B cell (primary cell): ENCODE results near the gene LRP11. TPM values are rescaled to one million over a fixed set of nuclear protein-coding genes. Genes with fewer than 3 reads are reported as not detected.

Source experiments
- ATAC-seq: fragments of 200-7000 bp; cut with Tn5 transposase; one replicate; pipeline ENCODE4 v1.10.0; 2021; ENCODE audit warnings: low read depth, mild to moderate bottlenecking, moderate number of reproducible peaks, moderate library complexity
- CTCF ChIA-PET: fragments of 350-600 bp; sonication (Branson Sonifier 250); formaldehyde crosslinking; loops from one replicate; lab custom pipeline; 2021; ENCODE audit warnings: antibody characterized with exemption, inconsistent platforms; lab: Charles Lee
- POLR2A ChIA-PET: fragments of 350-600 bp; sonication (Branson Sonifier 250); formaldehyde crosslinking; loops from one replicate; lab custom pipeline; 2021; ENCODE audit warnings: antibody characterized with exemption; lab: Charles Lee
- DNase-seq: peaks from one replicate; pipeline ENCODE4 v3.0.0; 2013
- H2AFZ ChIP-seq: 2 replicates; pipeline ENCODE4 v1.6.1; 2012; ENCODE audit warnings: mild to moderate bottlenecking, low read depth, low read length; ENCODE audit not compliant: insufficient read depth, poor library complexity, severe bottlenecking
- H3K27ac ChIP-seq, 2 donors: 1 replicate in 1 of 2; 2 replicates in 1 of 2; pipeline ENCODE4 v1.5.1; 2012 to 2013; ENCODE audit warnings: low read length in 2 of 2, mild to moderate bottlenecking in 2 of 2, moderate library complexity in 1 of 2
- H3K27me3 ChIP-seq, 4 experiments: fragments of 200-600 bp in 1 of 4; sonication (generic) in 1 of 4; replicated peaks in 1 of 4; 1 replicate in 2 of 4; 2 replicates in 2 of 4; pipeline versions ENCODE4 v1.6.1 to v1.7.0; 2013 to 2016; ENCODE audit warnings: low read length in 3 of 4, mild to moderate bottlenecking in 2 of 4, mixed read lengths in 1 of 4, moderate library complexity in 1 of 4; ENCODE audit not compliant: insufficient read depth in 4 of 4, control insufficient read depth in 3 of 4; ENCODE audit errors: control extremely low read depth in 1 of 4
- H3K36me3 ChIP-seq, 2 experiments: replicated peaks in 1 of 2; 1 replicate in 1 of 2; 2 replicates in 1 of 2; pipeline versions ENCODE4 v1.6.1 to v1.7.1; 2013; ENCODE audit warnings: low read length in 1 of 2; ENCODE audit not compliant: insufficient read depth in 2 of 2, control insufficient read depth in 1 of 2; ENCODE audit errors: control extremely low read depth in 1 of 2, extremely low read depth in 1 of 2
- H3K4me1 ChIP-seq, 2 donors: fragments of 200-600 bp in 1 of 2; sonication (generic) in 1 of 2; 1 replicate in 1 of 2; 2 replicates in 1 of 2; pipeline versions ENCODE4 v1.5.1 to v1.6.1; 2013 to 2017; ENCODE audit warnings: low read length in 2 of 2; ENCODE audit not compliant: control insufficient read depth in 2 of 2, insufficient read depth in 2 of 2
- H3K4me2 ChIP-seq: replicated peaks from 2 replicates; pipeline ENCODE3; 2012; ENCODE audit warnings: mild to moderate bottlenecking, low read depth, low read length; ENCODE audit not compliant: poor library complexity, severe bottlenecking
- H3K4me3 ChIP-seq, 5 experiments: fragments of 200-600 bp in 1 of 5; sonication (generic) in 1 of 5; 1 replicate in 3 of 5; 2 replicates in 2 of 5; pipeline versions ENCODE4 v1.5.1 to v1.7.0; 2011 to 2016; ENCODE audit warnings: low read length in 4 of 5, mild to moderate bottlenecking in 4 of 5, low read depth in 2 of 5, control low read depth in 1 of 5, moderate library complexity in 1 of 5; ENCODE audit not compliant: insufficient read depth in 1 of 5; ENCODE audit errors: control extremely low read depth in 1 of 5, extremely low read depth in 1 of 5
- H3K79me2 ChIP-seq: fragments of 200-600 bp; sonication (generic); one replicate; pipeline ENCODE4 v1.6.0; 2016; ENCODE audit warnings: low read length; ENCODE audit not compliant: control insufficient read depth, insufficient read depth
- H3K9ac ChIP-seq: fragments of 200-600 bp; sonication (generic); 2 replicates; pipeline ENCODE4 v1.6.1; 2017; ENCODE audit warnings: mild to moderate bottlenecking, low read length, moderate library complexity
- H3K9me3 ChIP-seq, 3 donors: one replicate each; pipeline versions ENCODE4 v1.6.1 to v1.7.1; 2013; ENCODE audit warnings: low read length in 2 of 3; ENCODE audit not compliant: control insufficient read depth in 2 of 3, insufficient read depth in 1 of 3; ENCODE audit errors: control extremely low read depth in 1 of 3
- H4K20me1 ChIP-seq: 2 replicates; pipeline ENCODE4 v1.6.0; 2012; ENCODE audit warnings: mild to moderate bottlenecking, low read length; ENCODE audit not compliant: insufficient read depth, control insufficient read depth, poor library complexity, severe bottlenecking
- H3K27ac Mint-ChIP-seq: one replicate; pipeline ENCODE4 v1.8.0; 2021; ENCODE audit warnings: mixed read lengths
- H3K27me3 Mint-ChIP-seq: one replicate; pipeline ENCODE4 v1.8.0; 2021; ENCODE audit warnings: mixed read lengths
- H3K4me1 Mint-ChIP-seq: one replicate; pipeline ENCODE4 v1.8.0; 2021; ENCODE audit warnings: mixed read lengths
- H3K4me3 Mint-ChIP-seq: one replicate; pipeline ENCODE4 v1.8.0; 2021; ENCODE audit warnings: mixed read lengths
- H3K9me3 Mint-ChIP-seq: one replicate; pipeline ENCODE4 v1.8.0; 2022; ENCODE audit warnings: mixed read lengths; ENCODE audit not compliant: insufficient read depth
- EZH2 ChIP-seq: IDR thresholded peaks from 2 replicates; pipeline ENCODE4 v1.6.1; 2012; ENCODE audit warnings: borderline replicate concordance, low read depth, mild to moderate bottlenecking, moderate library complexity, low read length; ENCODE audit not compliant: insufficient read depth, poor library complexity, severe bottlenecking
- WGBS: methylation state at CpG from one replicate; pipeline ENCODE4 v1.1.5; 2013; ENCODE audit warnings: missing lambda C conversion rate; ENCODE audit not compliant: insufficient coverage; 5-methylcytosine and 5-hydroxymethylcytosine counted together
- intact Hi-C: fragments of 100-400 bp; cut with micrococcal nuclease; formaldehyde crosslinking; loops from one replicate; pipeline ENCODE4 v1.10.0; 2022
- polyA plus RNA-seq: library from polyadenylated mRNA; depleted of rRNA; stranded (reverse); fragments of >200 nt; gene quantifications from 2 replicates; pipeline ENCODE4 v1.2.3, GENCODE V29; 2012
- total RNA-seq, 2 donors: library from RNA; stranded (reverse); fragments of 120-200 nt in 1 of 2; gene quantifications; 1 replicate in 1 of 2; 2 replicates in 1 of 2; pipeline versions ENCODE4 v1.2.3 to v1.2.4, GENCODE V29; 2013 to 2022
- TF ChIP-seq, protein P1 (sequence below): fragments of 200-600 bp; IDR thresholded peaks from one replicate; pipeline ENCODE4 v1.8.0; 2022; ENCODE audit warnings: antibody characterized with exemption, mild to moderate bottlenecking

Gene LRP11
- total and polyA plus RNA-seq, 2 donors (not counting 1 experiment from before 2014, with no cell fraction given), result 0.34 to 1.2 TPM

DNA sequence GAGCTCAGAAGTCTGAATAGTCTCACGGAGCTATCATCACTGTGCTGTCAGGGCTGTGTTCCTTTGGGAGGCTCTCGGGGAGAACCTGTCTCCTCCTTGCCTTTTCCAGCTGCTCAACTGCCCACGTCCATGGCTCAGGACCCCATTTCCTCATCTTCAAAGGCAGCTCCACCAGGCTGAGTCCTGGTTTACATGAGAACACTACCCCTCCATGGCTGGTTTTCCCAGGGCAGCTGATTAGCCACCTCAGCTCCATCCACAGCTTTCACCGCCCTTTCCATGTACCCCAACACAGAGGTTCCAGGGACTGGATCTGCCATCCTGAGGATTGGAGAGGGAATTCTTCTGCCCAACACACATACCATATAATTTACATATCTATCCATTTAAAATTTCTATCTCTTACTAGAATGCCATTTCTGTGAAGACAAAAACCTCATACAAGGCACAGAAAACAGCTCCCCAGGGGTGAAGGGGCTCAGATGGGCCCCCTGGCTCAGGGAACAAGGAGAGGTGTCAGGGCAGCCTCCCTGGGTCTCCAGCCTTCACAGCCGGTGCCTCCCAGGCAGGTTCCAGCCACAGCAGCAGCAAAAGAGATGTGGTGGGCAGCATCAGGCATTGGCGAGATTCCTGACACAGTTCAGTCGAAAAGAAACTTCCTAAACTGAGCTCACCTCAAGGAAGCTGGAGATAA is 35.9 kb upstream of the LRP11 start:
- TF ChIP-seq EZH2, result no peak
- TF ChIP-seq, protein P1, sequence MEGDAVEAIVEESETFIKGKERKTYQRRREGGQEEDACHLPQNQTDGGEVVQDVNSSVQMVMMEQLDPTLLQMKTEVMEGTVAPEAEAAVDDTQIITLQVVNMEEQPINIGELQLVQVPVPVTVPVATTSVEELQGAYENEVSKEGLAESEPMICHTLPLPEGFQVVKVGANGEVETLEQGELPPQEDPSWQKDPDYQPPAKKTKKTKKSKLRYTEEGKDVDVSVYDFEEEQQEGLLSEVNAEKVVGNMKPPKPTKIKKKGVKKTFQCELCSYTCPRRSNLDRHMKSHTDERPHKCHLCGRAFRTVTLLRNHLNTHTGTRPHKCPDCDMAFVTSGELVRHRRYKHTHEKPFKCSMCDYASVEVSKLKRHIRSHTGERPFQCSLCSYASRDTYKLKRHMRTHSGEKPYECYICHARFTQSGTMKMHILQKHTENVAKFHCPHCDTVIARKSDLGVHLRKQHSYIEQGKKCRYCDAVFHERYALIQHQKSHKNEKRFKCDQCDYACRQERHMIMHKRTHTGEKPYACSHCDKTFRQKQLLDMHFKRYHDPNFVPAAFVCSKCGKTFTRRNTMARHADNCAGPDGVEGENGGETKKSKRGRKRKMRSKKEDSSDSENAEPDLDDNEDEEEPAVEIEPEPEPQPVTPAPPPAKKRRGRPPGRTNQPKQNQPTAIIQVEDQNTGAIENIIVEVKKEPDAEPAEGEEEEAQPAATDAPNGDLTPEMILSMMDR, result no peak

DNA sequence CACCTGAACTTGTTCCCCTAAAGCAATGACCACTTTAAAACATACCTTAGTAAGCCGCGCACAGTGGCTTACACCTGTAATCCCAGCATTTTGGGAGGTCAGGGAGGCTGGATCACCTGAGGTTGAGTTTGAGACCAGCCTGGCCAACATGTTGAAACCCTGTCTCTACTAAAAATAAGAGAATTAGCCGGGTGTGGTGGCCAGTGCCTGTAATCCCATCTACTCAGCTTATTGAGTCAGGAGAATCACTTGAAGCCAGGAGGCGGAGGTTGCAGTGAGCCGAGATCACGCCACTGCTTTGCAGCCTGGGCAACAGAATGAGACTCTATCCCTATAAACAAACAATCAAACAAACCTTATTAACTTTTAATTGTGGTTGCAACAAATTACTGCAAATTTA is 35.3 kb upstream of the LRP11 start:
- intact Hi-C loops, result no loop called here
- no peak overlapping the region for H3K4me2 ChIP-seq
- H3K27me3 Mint-ChIP-seq, result peaks cover 37% of the 10 kb centered on the region
- ATAC-seq (no peak), DNase-seq (no peak)
- H3K9me3 ChIP-seq, result no peaks in the 10 kb centered on the region
- H3K36me3 ChIP-seq, result no peaks in the 10 kb centered on the region
- TF ChIP-seq EZH2, result no peak
- H4K20me1 ChIP-seq, result no peaks in the 10 kb centered on the region
- no peaks in the 10 kb centered on the region for H3K4me1 ChIP-seq
- no peaks in the 10 kb centered on the region for H3K79me2 ChIP-seq
- H3K27ac Mint-ChIP-seq, result no peak overlapping the region
- no peak overlapping the region for H3K4me3 ChIP-seq
- no peak overlapping the region for H3K4me3 Mint-ChIP-seq
- peaks cover 0 to 13% (median 0%) of the 10 kb centered on the region in 4 experiments for H3K27me3 ChIP-seq
- no peak overlapping the region for H2AFZ ChIP-seq
- POLR2A ChIA-PET, result no interaction called here
- H3K27ac ChIP-seq, result no peak overlapping the region
- CTCF ChIA-PET, result interaction anchor here (0.6 kb wide), 1 partner anchor 17 kb away, joined by 5 read pairs; no protein-coding TSS in a partner anchor
- 93% methylated on average over 3 of the region's 6 CpGs for WGBS
- H3K9ac ChIP-seq, result no peak overlapping the region
- no peaks in the 10 kb centered on the region for H3K4me1 Mint-ChIP-seq
- H3K9me3 Mint-ChIP-seq, result no peaks in the 10 kb centered on the region

More for the DNA sequence above, 35.9 kb upstream of the LRP11 start:
- Histone ChIP-seq H3K4me3 (no peak overlapping the region), H3K36me3 (no peaks in the 10 kb centered on the region), H3K27ac (no peak overlapping the region), H3K27me3 (peaks cover 0 to 12% (median 0%) of the 10 kb centered on the region in 4 experiments), H3K9me3 (no peaks in the 10 kb centered on the region), H2AFZ (no peak overlapping the region), H3K4me2 (no peak overlapping the region), H3K9ac (no peak overlapping the region), H3K4me1 (no peaks in the 10 kb centered on the region), H3K79me2 (no peaks in the 10 kb centered on the region), H4K20me1 (no peaks in the 10 kb centered on the region)
- Mint-ChIP-seq H3K9me3 (no peaks in the 10 kb centered on the region), H3K27me3 (peaks cover 38% of the 10 kb centered on the region), H3K4me1 (no peaks in the 10 kb centered on the region), H3K4me3 (no peak overlapping the region), H3K27ac (no peak overlapping the region)
- ATAC-seq, result no peak
- POLR2A ChIA-PET, result no interaction called here
- no peak for DNase-seq
- intact Hi-C loops, result no loop called here
- 89% methylated on average over 6 of the region's 7 CpGs for WGBS
- CTCF ChIA-PET, result no interaction called here
